Right hindlimb (tissue), 1 donor: ENCODE measurements around the gene RAB31.
"Not testable (repeated sequence)": the region's sequence is repeated elsewhere in the genome, so short reads cannot be mapped to it uniquely, and the experiment has no call there.

Experiments used
- DNase-seq: peaks from one replicate; pipeline ENCODE4 v3.0.0-alpha.2; 2018

The RAB31 gene

DNA sequence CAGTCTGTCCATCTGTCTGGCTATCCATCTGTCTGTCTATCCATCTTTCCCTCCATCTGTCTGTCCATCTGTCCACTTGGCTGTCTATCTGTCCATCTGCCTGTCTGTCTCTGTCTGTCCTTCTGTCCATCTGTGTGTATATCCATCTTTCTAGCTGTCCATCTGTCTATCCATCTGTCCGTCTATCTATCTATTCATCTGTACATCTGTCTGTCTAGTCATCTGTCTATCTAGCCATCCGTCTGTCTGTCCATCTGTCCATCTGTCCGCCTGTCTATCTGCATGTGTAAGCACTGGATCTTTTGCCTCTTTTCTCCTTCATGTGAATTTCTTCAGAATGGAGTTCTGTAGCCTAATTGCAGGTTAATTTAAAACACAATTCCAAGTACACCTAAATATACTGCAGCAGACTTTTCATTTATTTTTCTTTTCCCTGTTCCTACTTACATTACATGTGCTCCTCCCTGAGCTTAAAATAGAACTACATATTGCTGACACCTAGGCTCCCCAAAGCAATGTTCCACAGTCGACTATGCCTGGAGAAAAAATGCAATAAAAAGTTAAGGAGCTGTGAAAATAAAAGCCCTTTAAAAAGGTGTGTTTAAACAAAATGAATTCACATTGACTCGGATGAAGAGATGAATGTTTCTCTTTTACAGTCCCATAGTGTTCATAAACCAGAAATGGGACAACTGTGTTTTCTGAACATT, 140.2 kb downstream of the RAB31 start:
- DNase-seq, result no peak

- DNase-seq, result no peak
Measured at GRCh38 chr18:9849407-9850283, 141.5 kb downstream of the RAB31 start.

GRCh38 chr18:9850309-9850708, 142.2 kb downstream of the RAB31 start:
- no peak for DNase-seq

- no peak for DNase-seq
Measured at GRCh38 chr18:9851511-9851910, 143.4 kb downstream of the RAB31 start.

DNA sequence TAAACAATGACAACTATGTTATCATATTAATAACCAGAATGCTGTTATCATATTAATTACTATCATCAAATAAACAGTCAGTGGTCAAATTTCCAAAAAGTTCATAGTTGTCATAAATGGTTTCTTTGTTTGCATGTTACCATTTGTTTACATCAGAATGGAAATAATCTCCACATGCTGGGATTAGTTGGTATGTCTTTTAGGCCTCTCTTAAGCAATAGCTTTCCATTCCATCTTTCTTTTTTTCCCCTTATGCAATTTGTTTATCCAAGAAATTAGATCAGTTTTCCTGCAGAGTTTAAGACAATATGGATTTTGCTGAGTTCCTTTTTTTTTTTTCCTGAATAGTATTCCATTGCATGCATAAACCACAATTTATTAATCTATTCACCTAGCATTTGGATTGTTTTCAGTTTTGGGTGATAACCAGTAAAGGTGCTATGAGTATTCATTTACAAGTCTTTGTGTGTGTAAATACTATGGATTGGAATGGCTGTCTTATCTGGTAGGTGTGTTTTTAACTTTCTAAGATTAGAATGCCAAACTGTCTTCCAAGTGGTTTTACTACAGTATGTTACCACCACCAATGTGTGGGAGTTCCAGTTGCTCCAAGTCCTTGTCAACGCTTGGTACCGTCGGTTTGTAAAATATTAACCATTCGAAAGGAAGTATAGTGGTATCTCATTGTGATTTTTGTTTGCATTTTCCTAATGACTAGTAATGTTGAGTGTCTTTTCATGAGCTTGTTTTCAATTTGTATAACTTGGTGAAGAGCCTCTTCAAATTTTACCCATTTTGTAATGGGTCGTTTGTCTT, 144.4 kb downstream of the RAB31 start:
- no peak for DNase-seq

- no peak for DNase-seq
Measured at GRCh38 chr18:9854801-9855676, 146.9 kb downstream of the RAB31 start.

GRCh38 chr18:9855681-9856080, 147.6 kb downstream of the RAB31 start:
- DNase-seq, result no peak

DNA sequence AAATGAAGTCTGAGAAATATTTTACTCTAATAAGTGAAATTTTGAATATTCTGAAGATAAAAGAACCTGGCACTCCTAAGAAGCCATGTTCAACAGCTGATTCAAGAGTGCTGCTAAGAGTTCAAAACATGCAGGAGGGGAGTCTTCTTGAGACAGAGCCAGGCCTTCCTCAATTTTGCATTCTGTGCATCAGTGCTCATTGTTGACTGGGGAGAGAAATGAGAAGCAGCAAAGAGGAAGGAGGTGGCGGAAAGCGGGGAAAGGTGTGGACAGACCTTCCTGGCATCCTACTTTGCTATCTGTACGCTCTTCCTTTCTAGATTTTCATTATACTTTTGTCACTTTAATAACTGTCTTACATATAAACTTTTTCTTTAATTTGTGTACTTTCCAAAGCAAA, 148.0 kb downstream of the RAB31 start:
- DNase-seq, result no peak

- not testable (repeated sequence) for DNase-seq
Measured at GRCh38 chr18:9857479-9857998, 149.4 kb downstream of the RAB31 start.

DNA sequence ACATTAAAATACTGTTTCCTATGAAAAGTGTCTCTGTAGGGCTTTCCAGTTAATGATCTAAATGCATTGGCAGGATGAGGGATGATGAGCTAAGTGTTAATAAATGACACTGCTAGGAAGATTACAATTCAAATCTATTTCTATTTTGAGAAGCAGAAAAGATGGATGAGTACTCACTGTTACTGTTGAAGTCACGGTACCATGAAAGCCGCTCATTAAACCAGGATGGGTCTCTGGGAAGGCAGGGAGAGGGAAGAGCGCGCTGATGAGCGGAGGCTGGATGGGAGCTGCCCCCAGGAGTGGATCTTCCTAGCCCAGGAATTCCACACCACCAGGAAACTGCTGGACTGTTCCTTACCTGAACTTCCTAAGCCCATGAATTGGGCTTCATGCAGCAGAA, 150.5 kb downstream of the RAB31 start:
- DNase-seq, result no peak

DNA sequence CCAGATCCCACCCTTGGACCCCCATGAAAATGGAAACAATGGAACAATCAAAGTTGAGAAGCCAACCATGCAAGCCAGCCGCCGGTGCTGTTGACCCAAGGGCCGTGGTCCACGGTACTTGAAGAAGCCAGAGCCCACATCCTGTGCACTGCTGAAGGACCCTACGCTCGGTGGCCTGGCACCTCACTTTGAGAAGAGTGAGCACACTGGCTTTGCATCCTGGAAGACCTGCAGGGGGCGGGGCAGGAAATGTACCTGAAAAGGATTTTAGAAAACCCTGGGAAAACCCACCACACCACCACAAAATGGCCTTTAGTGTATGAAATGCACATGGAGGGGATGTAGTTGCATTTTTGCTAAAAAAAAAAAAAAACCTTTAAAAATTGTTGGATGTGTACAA, 151.1 kb downstream of the RAB31 start:
- DNase-seq, result no peak

DNA sequence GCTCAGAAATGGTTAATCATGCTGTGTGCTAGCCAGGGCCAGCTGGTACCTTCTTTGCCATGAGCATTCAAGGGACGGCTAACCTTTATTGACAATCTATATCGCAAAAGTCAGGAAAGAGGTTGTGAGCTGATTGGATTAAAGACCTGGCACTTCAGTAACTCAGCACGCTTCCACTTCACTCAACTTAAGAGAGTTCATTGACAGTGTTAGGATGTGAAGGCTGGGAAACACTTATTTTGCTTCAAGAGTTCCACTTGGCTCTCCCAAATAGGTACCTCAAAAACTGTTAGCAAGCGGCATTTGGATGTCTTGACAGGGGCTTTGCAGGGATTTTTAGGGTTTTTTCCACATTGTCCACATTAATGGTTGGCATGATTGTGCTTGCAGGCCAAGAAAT, 152.6 kb downstream of the RAB31 start:
- no peak for DNase-seq

DNA sequence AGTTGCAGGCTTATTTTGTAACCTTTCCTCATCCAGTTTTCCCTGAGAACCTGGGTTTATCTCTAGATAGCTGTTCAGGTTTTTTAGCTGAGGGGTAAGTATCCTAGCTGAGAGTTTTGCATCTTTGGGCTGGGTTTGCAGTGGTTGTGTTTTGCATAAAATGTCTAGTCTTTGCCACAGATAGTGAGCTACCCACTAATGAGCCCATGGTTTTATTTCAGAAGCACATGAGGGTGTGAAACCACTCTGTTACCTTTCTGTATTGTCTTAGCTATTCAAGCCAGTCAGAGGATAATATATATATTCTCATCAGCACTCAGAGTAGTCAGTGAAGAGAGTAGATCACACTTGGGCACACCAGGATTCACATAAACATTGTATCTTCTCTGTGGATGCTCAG, 153.1 kb downstream of the RAB31 start:
- no peak for DNase-seq

DNA sequence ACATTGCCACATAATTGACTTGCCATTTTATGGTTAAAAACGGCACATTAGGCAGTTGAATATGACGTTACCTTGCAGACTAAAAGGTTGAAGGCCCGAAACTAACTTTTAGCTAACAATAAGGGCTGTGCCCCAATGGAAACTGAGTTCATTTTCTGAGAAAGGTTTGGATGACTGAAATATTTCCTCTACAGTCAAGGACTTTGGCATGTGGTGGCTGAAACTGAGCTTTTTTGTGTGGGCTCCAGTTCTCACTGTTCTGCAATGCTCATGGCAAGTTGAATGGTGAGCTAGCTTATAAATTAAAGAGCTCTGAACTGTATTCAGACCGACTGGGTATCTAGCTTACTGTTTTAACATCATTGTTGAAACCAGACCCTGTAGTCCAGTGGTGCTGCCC, 153.8 kb downstream of the RAB31 start:
- DNase-seq, result no peak

GRCh38 chr18:9862686-9863085, 154.6 kb downstream of the RAB31 start:
- no peak for DNase-seq

- no peak for DNase-seq
Measured at GRCh38 chr18:9863282-9863681, 155.2 kb downstream of the RAB31 start.

- DNase-seq, result no peak
Measured at GRCh38 chr18:9865764-9866490, 157.8 kb downstream of the RAB31 start.

DNA sequence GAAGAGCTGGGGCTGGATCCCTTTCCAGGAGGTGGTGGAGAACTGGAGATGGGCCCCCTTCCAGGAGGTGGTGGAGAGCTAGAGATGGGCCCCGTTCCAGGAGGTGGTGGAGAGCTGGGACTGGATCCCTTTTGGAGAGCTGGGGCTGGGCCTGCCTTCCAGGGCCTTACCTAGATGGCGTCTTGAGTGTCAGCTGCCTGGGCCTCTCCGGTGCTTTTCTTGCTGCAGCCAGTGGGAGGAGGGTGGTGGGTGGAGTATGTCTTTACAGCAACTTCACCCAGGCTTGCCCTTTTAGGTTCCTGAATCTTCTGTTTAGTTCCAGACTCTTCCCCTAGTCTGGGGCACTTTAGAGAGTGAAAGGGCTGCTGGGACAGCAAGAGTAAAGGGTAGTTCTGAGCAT, 158.5 kb downstream of the RAB31 start:
- no peak for DNase-seq

- no peak for DNase-seq
Measured at GRCh38 chr18:9867071-9867594, 159.0 kb downstream of the RAB31 start.

DNA sequence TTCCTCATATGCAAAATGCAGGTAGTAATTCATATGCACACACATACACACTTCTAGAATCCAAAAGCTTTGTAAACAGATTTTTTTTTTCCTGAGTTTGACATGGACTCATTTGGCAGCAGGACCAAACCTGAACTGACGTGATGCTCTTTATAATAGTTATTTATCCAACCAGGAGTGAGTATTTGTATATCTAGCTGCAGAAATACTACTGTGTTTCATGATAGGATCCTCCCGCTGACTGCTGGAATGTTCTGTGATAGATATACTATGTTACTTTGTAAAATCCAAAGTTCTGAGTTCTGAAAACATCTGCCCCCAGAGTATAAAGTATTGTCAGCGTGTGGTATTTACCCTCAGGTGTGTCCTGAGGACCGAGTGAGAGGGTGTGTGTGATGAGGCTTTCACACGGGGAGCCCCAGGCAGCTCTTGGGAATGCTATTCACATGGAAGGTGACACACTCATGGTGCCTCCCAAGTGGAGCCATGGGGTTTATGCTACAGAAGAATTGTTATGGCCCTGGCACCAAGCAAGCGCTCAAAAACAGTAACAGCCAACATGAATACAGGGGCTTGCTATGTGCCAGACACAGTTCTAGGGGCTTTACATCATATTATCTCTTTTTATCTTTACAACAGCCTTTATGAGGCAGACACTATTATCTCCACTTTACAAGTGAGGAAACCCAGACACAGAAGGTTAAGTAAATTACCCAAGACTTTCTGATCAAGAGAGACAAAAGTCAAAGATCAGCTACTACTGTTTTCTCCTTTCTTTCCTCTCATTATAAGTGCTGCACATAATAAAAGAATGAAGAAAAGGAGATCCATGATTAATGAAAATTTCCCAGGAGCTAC, 161.0 kb downstream of the RAB31 start:
- DNase-seq, result no peak
